HG02588 (cell line): ENCODE measurements around the gene CYB5B.
A peak's percentile ranks its signal among the peaks of the same experiment; 100 is the strongest.

Experiments used
- ATAC-seq: cut with Tn5 transposase; IDR thresholded peaks from one replicate; pipeline ENCODE4 v1.9.1; 2021; ENCODE audit warnings: mild to moderate bottlenecking, moderate library complexity; ENCODE audit not compliant: unreplicated experiment

The CYB5B gene

DNA sequence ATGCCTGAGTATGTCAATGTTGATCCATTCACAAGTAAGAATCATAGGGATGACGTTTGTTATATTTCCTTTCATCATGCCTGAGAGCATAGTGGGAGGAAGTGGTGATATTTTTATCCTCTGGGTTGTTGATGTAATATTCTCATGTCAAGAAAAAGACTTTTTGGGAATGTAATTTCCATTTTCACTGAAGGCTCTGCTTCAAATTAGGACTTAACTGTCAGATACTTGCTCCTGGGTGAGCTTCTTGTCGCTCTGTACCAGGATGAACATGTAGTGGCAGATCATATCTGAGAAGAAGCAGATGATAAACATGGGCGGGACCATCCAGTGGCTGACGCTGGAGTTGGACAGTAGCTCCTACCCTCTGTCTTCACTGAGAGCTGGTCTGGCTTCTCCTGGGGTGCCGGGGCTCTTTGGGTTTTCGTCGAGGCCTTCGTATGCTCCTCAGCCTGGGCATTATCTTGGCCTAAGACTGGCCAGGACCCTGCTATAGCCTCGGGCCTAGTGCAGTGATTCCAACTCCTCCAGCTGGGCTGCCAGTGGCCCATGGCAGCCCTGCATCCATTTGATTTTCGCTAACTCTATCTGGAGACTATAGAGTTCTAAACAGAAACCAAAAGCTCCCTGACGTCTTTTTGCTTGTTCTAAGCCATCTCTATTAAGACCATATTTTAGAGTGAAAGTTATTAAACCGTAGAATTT is 19.7 kb downstream of the CYB5B start:
- no peak for ATAC-seq

DNA sequence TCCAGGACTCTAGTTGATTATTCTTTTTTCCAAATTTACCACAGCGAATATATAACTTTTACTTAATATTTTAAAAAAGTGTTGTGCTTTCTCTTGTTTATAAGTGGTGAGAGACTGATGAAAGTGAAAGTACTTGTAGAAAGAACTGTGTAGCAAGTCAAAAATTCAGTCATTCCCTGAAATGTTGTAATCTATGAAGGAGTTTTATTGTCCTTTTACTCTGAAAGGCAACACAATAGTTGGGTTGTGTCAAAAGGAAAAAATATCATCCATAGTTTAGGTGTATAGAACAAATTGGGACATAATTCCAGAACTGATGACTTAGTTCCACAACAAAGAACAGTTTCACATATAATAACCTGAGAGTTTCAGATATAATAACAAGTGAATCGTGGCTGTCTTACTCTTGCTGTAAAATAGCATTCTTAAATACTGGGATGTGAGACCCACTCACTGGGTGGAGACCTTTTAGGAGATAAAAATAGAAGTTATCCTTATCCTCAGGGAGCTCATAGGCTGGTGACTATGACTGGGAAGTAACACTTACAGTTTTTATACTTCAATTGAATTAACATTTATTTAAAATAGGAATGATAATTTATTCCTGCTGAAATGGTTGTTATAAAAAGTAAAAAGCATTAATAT is 20.6 kb downstream of the CYB5B start:
- no peak for ATAC-seq

DNA sequence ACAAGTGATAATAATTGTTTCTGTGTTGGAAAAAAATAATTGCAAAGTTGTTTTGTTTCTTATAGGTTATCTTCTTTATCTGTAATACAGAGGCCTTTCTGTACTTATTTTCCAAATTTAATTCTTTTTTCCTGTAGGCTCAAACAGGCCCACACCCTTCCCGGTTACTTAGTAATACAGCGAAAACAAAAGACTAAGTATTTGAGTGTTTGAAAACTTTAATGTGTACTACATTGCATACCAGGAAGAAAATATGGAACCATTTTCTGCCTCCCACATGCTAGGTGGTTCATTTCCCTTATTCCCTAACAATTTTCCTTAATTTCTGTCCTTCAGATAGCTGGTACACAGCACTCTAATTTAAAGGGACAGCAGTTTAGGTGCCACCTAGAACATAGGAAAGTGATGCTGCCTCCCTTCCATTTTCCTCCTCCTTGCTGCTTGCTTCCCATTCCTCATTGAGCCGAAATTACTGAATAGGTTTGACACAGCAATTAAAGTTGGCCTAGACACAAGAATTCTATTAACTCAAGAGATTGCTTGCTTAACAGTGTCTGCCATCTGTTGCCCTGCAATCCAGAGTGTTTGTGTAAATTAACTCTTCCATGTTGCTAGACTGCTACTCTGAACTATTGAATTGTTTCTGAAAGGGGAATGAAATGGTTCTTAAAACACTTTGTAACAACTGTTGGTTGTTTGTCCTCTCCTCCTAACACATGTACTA is 24.2 kb downstream of the CYB5B start:
- ATAC-seq: no peak

DNA sequence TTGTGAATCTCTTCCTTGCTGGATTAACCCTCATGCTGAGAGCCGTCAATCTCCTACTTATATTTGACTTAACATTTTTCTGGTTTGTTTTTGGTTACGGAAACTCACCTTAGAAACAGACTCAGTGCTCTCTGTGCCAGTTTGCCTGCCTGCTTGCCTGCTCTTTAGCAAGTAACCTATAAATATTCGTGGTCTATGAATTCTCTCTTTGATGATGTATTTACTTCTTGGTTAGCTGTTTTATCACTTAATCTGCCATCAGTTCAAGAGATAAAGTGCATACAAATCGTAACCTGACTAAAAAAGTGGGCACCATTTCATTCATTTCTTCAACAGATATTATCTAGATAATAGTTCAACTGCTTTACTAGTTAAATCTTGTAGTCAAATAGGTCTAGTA is 26.7 kb downstream of the CYB5B start:
- ATAC-seq: no peak

DNA sequence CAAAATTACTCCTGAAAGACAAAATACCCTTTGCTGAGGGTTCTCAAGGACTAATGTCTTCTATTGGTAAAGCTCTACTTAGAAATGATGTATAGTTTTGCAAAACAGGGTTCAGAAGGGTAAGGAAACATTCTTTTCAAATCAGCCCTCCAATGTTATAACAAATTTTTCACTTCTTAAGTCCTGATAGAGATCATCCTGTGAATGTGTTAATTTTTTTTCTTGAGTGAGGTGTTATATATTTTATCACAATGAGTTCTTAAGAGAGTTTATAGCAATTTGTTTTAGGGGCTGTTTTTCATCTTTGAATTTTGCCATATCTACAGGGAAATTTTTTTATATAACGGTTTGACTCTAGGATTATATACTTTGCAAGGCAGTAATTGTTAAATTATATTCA is 29.5 kb downstream of the CYB5B start:
- ATAC-seq: no peak

DNA sequence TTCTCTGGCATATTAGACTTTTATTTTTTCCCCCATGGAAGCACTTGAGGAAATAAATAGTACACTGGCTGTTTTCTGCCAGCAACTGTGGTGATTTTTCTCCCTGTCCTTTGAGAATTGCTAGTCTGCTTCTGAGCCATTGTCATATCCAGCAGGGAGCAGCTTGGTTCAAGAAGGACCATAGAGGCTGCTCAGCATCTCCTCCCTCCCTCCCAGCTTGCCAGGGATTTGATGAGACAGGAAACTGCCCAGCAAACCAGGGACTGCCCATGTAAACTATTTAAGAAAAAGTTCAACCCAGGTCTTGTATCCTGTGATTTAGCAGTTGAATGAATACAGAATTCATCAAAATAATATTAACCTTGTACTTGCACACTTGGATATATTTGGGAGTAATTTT is 39.5 kb downstream of the CYB5B start:
- no peak for ATAC-seq

DNA sequence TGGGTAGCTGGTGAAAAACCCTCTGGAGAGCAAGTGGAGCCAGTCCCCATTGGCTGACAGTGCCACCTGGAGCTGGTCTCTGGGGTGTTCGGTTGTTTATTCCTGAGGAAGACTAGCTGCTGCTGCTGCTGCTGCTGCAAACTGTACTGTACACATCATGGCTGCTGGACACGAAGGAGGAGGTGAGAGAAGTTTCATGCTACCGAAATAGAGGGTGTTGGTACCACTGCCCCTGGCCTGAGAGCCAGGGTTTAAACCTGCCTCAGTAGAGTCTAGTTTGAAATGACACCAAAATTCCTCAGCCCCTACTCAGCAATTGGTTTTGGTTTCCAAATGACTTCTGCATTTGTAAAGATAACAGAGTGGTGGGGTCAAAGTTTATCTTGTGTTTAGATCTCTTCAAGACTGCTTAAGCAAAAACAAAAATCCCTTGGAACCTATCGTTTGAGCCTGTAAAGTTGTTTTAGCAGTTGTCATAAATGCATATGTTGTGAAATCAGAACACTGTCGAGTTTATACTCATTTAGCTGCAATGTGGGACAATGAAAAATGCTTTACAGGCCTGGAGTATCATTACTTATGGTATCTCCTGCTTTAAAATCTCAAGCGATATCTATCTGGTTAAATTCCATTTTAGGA is 40.8 kb downstream of the CYB5B start:
- ATAC-seq: peak; percentile 43

DNA sequence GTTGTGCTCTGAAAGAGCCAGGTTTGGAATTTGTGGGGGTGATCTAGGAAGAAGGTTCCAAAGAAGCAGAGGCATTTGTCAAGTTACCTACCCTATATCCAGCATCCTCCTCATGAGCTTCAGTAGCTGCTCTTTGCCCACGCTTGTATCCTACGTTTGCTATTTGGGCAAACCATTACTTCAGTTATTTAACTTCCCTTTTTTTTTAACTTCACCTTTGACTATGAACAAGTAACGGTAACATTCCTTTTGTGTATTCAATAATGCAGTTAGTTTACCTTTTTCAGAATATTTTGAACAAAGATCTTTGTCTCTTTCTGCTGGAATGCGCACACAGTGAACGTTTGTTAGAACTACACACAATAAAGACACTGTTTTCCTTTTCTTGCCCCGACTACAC is 41.5 kb downstream of the CYB5B start:
- ATAC-seq: no peak

DNA sequence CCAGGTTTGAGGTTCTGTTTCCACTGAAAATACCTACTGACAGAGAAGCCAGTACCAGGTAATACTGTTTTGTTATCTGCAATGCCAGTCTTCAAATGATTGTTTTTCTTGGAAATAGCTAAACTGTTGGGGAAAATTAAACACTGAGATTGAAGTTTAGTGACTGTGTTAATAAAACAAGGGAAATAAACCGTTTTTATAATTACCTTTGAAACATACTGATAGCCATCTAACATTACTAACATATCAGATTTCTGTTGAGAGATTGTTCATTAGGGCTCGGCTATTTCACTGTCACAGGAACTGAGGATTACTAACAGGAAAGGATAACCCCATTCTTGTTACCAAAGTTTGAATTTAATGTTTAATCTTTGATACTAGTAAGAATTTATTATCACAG is 42.1 kb downstream of the CYB5B start:
- no peak for ATAC-seq

DNA sequence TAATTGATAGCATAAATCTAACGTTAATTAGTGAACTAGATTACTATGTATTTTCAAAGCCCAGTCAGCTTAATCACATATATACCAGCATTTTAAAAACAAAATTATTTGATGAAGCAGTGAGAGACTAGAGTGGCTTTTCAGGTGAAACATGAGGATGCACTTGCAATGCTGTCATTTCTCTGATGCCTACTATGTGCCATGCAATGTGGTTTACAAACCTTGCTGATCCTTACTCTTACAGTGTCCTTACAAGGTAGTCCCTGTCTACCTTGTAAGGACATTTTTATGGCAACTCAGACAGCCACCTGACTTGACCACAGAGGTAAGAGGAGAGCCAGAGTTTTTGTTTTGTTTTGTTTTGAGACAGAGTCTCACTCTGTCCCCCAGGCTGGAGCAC is 42.7 kb downstream of the CYB5B start:
- no peak for ATAC-seq

DNA sequence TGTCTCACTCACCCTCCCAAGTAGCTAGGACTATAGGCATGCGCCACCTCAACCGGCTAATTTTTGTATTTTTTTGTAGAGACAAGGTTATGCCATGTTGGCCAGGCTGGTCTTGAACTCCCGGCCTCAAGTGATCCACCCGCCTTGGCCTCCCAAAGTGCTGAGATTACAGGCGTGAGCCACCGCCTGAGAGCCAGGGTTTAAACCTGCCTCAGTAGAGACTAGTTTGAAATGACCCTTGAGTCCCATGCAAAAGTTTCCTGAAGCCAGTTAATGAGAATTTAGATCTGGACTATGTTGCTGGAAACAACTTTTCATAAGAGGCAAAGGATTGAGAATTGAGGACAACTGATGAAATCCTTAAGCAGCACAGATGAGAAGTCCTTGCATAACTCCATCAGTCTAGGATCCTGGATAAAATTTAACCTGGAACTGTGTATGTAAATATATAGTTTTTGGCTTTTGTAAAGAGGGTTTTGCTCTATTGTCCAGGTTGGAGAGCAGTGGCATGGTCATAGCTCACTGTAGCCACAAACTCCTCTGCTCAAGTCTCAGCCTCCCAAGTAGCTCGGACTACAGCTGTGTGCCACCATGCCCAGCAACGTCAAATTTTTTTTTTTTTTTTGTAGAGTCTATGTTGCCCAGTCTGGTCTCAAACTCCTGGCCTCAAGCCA is 43.2 kb downstream of the CYB5B start:
- ATAC-seq: no peak

DNA sequence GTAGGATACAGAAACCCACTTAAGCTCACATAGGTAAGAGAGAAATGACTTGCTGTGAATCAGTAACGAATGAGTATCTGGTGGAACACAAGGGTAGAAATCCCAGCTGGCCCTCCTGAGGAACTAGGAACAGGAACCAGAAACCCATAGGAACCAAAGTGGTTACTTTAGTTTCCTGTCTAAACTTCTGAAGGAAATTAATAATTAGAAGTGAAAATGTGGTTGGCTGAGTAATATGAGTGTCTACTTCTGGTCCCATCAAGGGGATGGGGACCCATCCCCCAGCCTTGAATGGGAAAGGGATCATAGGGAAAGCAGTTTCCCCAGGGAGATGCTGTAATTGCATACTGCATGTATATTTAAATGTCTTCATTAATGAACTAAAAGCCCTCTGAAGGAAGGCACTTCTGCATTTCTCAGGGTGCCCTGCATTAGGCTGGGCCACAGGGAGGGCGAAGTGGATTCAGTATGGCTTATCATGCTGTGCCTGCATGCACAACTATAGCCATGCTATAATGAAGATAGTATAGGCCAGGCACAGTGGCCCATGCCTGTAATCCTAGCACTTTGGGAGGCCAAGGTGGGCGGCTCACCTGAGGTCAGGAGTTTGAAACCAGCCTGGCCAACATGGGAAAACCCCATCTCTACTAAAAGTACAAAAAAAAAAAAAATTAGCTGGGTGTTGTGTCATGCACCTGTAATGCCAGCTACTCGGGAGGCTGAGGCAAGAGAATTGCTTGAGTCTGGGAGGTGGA is 45.6 kb downstream of the CYB5B start:
- peak; percentile 45 for ATAC-seq

DNA sequence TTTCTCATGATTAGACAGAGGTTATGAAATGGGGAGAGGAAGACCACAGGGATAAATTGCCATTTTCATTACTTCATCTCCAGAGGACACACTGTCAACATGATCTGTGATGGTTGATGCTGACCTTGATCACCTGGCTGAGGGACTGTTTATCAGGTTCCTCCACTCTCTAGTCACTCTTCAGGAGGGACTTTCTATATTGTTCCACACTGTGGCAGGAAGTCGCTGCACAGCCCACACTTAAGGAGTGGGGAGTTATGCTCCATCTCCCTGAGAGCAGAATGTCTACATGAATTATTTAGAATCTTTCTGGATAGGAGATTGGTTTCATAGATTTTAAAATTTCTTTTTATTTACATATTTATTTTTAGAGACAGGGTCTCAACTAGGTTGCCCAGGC is 46.7 kb downstream of the CYB5B start:
- ATAC-seq: no peak

DNA sequence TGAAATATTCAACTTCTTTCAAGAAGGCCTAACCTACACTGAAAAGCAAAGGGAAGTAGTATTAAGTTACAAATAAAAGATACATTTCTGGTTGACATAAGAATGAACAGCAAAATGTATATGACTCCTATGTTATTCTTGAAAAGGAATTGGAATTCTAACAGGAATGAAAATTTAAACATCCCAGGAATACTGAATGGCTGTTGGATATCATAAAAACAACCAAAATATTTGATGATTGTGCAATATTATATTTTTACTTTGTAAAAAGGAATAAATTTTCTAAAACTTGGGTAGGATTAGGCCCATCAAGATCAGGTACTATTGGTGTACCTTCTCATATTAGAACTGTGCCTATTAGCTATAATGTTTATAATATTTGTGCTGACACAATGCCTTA is 50.0 kb downstream of the CYB5B start:
- ATAC-seq: no peak

DNA sequence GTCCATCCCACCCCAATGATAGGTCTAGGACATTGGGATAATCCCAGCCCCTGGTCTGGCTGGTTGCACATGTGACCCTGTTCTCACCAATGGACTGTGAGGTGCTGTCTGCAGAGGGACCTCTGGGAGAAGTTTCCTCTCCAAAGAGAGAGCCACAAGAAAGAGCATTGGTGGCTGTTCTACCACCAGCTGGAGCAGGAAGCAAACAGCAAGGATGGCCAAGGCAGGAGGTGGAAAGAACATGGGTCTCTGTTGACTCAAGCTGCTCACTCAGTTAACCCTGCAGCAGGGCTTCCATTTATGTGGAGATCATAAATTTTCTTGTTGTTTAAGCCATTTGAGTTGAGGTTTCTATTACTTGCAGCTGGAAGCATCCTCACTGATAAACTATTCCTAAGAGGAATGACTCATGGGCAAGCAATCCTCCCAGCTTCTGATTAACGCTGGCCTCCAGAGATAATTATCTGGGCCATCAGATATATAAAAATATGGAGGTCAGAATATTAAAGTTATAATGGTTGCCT is 52.6 kb downstream of the CYB5B start:
- ATAC-seq: no peak

DNA sequence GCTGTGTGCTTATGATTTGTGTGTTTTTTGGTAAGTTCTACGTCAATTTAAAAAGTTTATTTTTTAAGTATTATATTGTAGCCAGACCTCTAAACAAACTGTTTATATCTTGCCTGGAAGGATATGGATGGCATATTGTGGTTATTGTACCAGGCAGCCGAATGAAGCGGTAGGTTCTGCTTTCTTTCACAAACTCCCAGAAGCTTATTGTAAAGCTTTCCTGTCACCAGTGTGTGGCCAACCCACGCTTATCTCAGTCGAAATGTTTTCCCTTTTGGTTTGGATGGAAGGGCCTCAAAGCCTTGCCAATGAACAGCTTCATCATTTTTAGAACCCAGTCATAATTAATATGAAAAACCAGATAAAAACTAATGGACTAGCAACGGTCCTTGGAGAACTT is 53.1 kb downstream of the CYB5B start:
- no peak for ATAC-seq

DNA sequence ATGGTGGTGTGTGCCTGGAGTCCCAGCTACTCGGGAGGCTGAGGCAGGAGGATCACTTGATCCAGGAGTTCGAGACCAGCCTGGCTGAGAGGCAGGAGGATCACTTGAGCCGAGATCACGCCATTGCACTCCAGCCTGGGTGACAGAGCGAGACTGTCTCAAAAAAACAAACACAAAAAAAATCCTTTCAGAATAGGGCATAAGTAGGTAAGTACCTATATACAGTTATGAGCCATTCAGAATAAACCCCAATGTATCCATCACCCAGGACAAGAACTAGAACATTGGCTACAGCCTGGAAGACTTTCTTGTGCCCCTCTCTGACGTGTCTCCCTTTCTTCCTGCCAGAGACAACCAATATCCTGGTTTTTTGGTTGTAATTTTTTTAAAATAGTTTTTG is 54.3 kb downstream of the CYB5B start:
- ATAC-seq: no peak

DNA sequence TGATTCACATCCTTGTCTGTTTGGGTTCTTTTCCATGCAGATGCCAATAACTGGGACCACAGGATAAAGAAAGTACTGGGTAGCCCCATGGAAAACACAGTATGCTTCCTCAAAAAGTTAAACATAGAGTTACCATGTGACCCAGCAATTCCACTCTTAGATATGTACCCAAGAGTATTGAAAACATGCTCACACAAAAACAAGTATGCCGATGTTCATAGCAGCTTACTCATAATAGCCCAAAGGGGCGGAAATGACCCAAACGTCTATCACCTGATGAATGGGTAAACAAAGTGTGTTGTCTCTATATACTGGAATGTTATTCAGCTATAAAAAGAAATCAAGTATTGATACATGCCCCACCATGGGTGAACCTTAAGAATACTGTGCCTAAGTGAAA is 55.4 kb downstream of the CYB5B start:
- ATAC-seq: no peak

DNA sequence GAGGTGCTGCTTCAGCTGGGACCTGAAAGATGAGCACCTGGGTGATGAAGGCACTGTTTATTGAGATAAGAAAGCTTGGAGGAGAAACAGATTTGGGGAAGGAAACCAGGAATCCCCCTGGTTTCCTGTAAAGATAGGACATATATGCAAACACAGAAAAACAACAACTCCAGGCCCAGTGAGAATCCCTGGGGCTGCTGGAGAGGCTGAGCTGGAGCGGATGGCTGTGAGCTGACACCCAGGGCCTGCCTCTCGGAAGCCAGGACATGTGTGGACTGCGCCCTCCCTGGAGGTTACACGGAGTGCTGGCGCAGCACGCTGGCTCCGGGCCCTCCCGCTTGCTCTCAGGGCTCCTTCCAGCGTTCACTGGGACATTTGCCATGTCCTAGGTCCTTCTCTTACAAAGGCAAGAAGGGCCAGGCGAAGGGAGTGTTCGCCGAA is 57.5 kb downstream of the CYB5B start:
- ATAC-seq: no peak

DNA sequence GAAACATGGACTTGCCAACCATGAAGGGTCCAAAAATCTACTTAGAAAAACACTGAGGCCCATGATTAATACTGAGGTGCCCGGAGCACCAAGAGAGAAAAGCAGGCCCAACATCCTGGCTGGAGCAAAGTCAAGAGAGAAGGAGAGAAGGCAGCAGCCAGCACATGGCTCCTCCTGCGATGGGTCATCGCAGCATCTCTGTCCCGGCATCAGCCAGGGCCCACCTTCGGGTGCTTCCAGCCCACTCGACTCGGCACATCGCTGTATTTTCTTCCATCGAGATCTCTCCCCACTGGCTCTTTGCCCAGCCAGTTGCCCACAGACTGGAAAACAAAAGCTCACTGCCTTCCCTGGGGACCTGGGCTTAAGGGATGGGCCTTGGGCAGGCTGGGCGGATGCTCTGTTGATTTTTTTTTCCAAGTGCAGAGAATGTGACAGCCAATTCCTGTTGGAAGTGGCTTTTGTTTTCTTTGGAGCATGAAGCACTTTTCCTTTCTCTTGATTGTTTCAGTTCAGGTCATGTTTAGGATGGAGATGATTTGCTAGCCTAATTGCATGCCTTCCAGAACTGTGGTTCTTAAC is 58.1 kb downstream of the CYB5B start:
- no peak for ATAC-seq
